Dedifferentiated amniotic fluid mesenchymal stem cell (primary cell): ENCODE results near the gene C3orf52.
"Not testable (repeated sequence)": the region's sequence is repeated elsewhere in the genome, so short reads cannot be mapped to it uniquely, and the experiment has no call there.

Experiments used
- DNase-seq: peaks from one replicate; pipeline ENCODE4 v3.0.0-alpha.2; 2016; ENCODE audit errors: extremely low spot score

C3orf52 gene

GRCh38 chr3:112086076-112086854, at the start of gene C3orf52:
Gene C3orf52 (plus strand): TSS chr3:112086389. CDS start chr3:112086408, 19 bp downstream.
- peak; percentile 44 for DNase-seq

- DNase-seq, result not testable (repeated sequence)
Measured at GRCh38 chr3:112037194-112037593, 49.0 kb upstream of the C3orf52 start.

- no peak for DNase-seq
Measured at GRCh38 chr3:112038863-112039262, 47.3 kb upstream of the C3orf52 start.

GRCh38 chr3:112041321-112041720, 44.9 kb upstream of the C3orf52 start:
- DNase-seq, result no peak

- no peak for DNase-seq
Measured at GRCh38 chr3:112042842-112043280, 43.3 kb upstream of the C3orf52 start.

GRCh38 chr3:112043621-112044201, 42.5 kb upstream of the C3orf52 start:
- peak; percentile 81 for DNase-seq

GRCh38 chr3:112046599-112046998, 39.6 kb upstream of the C3orf52 start:
- no peak for DNase-seq

GRCh38 chr3:112047264-112047663, 38.9 kb upstream of the C3orf52 start:
- DNase-seq, result no peak

- no peak for DNase-seq
Measured at GRCh38 chr3:112048911-112049310, 37.3 kb upstream of the C3orf52 start.

GRCh38 chr3:112053229-112053628, 33.0 kb upstream of the C3orf52 start:
- DNase-seq, result no peak

GRCh38 chr3:112056451-112056929, 29.7 kb upstream of the C3orf52 start:
- DNase-seq, result peak; percentile 37

- DNase-seq, result no peak
Measured at GRCh38 chr3:112059497-112059896, 26.7 kb upstream of the C3orf52 start.

- DNase-seq, result peak; percentile 80
Measured at GRCh38 chr3:112061152-112061551, 25.0 kb upstream of the C3orf52 start.

- DNase-seq, result not testable (repeated sequence)
Measured at GRCh38 chr3:112072387-112073060, 13.7 kb upstream of the C3orf52 start.

- no peak for DNase-seq
Measured at GRCh38 chr3:112074006-112074405, 12.2 kb upstream of the C3orf52 start.

- DNase-seq, result peak; percentile 68
Measured at GRCh38 chr3:112074616-112075497, 11.3 kb upstream of the C3orf52 start.

- DNase-seq, result no peak
Measured at GRCh38 chr3:112078125-112079083, 7.8 kb upstream of the C3orf52 start.

- no peak for DNase-seq
Measured at GRCh38 chr3:112083239-112083638, 3.0 kb upstream of the C3orf52 start.

GRCh38 chr3:112084980-112085705, 1.0 kb upstream of the C3orf52 start:
- no peak for DNase-seq

- DNase-seq, result no peak
Measured at GRCh38 chr3:112085735-112086075, 484 bp upstream of the C3orf52 start.
